Epithelial cell of prostate (primary cell): Measurements from ENCODE around the gene BSDC1.
"Not testable (repeated sequence)": the region's sequence is repeated elsewhere in the genome, so short reads cannot be mapped to it uniquely, and the experiment has no call there.

Source experiments
- DNase-seq: peaks from one replicate; pipeline ENCODE4 v3.0.0-alpha.2; 2011; ENCODE audit warnings: low read depth, low spot score
- H3K27ac ChIP-seq: fragments of 450-650 bp; 2 replicates; pipeline ENCODE4 v1.5.1; 2017; ENCODE audit warnings: mild to moderate bottlenecking

Gene BSDC1

DNA sequence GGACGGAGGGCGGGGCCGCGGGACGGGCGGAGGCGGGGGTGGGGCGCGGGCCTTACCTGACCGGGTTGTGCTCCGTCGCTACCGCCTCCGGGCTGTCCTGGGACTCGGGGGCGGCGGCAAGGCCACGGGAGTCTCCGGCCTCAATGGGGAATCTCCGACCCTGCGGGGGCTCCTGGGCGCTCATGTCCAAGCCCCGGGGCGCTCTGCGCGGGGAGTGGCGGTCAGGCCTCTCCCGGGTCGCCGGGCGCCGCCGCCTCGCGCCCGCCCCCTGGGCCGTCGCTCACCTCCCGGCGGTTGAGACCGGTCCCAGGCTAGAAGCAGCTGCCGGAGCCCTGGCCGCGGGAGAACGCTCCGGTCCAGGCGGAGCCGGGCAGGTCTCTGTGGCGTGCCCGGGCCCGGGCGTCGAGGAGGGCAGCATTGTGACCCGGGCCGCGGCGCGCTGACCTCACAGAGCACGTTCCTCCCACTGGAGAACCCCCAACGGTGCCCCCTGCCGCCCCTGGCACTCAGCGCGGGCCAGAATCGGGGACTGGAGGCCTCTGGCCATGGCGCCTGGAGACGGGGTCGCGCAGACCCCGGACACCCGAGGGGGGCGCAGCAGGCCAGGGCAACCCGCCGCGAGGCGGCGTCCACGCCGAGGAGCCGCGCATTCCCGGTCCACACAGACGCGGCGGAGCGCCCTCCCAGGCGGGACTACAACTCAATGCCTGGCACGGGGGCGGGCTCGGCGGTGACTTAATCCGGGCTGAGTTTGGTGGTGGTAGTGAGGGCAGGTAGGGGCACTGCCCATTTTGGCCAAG, 32.4 kb downstream of the BSDC1 start:
- DNase-seq: no peak
- no peak overlapping the region for H3K27ac ChIP-seq

DNA sequence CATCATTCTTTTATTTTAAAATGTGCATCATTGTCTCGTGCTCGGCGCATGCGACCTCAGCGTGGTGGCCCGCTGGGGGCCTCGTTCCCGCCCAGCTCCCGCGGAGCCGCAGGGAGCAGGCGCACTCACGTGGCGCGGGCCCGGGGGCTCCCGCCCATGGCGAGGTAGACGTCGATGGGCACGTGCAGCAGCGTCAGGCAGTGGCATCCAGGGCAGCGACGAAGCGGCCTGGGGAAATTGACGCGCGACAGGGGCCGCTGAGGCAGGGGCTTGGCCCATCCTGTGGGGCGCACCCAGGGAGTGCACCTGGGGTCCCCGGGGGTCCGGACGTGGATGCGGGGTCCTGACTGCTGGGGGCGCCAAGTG, 33.0 kb downstream of the BSDC1 start:
- no peak for DNase-seq
- H3K27ac ChIP-seq: no peak overlapping the region

DNA sequence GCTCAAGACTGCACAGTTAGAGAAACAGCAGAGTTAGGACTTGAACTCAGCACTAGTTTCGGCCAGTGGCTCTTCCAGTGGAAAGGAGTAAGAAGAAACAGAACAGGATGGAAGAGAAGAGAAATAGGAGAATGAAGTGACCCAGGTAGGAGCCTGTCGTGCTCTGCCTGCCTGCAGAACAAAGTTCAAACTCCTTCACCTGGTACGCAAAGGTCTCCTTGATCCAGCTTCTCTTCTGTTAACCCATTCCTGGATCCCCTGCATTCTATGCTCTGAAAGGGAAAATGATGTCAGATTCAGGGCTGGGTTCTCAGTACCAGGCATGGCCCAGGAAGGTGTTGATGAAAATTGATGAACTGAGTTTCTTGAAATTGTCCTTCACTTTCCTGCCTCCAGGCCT, 35.8 kb downstream of the BSDC1 start:
- no peak for DNase-seq

DNA sequence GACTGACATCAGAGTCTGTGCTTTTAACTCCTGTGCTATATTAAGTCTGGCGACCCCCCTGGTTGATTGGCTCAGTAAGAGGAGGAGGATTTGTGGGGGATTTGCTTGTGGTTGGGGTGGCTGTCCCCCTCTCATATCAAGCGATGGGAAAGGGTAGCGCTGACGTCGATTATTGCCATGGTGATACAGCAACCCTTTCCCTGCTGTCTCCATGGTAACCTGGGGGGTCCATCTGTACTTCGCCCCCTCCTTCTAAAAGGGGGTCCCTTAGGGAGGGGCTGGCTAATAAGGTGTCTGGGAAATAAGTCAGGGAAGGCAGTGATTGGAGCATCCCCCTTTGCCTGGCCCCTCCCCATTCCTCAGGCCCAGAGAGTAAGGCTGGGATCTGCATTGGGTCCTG, 36.6 kb downstream of the BSDC1 start:
- DNase-seq: no peak
- H3K27ac ChIP-seq: no peak overlapping the region

More for the DNA sequence above, 35.8 kb downstream of the BSDC1 start:
- no peak overlapping the region for H3K27ac ChIP-seq

DNA sequence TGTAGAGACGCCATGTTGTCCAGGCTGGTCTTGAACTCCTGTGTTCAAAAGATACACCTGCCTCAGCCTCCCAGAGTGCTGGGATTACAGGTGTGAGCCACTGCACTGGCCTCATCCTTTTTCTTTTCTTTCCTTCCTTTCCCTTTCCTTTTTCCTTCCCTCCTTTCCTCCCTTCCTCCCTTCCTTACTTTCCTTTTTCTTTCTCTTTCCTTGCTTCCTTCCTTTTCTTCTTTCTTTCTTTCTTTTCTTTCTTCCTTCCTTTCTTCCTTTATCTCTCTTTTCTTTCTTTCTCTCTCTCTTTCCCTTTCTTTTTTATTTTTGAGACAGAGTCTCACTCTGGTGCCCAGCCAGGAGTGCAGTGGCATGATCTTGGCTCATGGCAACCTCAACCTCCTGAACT, 37.8 kb downstream of the BSDC1 start:
- no peak for DNase-seq
- no peak overlapping the region for H3K27ac ChIP-seq

DNA sequence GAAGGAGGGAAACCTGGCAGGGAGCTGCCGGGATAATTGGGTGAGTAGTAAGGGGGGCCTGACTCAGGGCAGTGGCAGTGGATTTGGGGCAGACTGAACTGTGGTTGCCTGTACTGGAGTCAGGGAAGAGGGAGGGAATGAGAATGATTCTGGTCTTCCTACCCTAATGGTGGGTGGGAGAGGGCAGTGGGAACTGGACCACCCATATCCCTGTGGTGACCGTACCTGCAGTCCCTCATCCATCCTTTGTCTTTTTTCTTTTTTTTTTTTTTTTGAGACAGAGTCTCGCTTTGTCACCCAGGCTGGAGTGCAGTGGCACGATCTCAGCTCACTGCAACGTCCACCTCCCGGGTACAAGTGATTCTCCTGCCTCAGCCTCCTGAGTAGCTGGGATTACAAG, 38.5 kb downstream of the BSDC1 start:
- DNase-seq, H3K27ac ChIP-seq: not testable (repeated sequence)

DNA sequence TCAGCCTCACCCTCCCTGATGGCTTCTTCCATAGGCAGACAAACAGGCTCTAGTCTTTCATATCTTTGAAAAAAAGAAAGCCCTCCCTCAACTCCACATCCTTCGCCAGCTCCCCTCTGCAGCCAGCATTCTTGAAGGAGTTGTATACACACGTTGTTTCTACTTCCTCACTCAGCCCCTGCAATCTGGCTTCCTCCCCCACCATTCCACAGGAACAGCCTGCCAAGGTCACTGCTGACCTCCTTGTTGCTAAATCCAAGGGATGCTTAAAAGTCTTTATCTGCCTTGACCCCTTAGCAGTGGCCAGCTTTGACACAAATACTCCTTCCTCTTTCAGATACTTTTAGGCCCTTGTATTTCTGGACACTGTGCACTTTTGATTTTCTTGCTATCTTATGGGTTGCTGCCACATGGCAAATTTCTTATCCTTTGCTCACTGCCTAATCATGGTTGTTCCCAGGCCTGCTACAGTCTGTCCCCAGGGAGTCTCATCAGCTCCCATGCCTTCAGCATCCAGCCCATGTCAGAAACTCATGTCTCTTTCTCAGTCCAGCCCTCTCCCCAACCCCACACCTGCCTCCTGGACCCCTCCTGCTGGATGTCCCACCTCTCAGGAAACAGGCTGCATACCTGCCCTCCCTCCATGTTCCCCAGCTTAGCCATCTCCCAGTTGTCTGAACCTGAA, 40.2 kb downstream of the BSDC1 start:
- DNase-seq: no peak
- no peak overlapping the region for H3K27ac ChIP-seq

DNA sequence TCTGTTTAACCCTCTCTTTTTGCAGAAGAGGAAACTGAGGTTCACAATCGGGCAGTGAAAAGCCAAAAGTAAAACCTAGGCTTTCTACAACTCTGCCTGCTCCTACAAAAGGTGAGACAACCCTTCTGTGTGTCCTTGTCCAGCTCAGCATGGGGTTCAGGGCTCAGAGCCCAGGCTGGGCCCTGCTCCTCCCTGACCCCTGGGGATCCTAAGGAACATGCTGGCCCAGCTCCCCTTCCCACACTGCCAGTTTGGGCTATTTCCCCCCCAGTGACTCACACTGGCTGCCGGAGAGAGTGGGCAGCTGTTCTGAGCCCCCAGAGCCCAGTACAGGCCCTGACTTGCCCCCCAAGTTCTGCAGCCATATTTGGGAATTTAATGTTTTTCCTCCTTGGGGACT, 40.8 kb downstream of the BSDC1 start:
- no peak for DNase-seq
- H3K27ac ChIP-seq: no peak overlapping the region

DNA sequence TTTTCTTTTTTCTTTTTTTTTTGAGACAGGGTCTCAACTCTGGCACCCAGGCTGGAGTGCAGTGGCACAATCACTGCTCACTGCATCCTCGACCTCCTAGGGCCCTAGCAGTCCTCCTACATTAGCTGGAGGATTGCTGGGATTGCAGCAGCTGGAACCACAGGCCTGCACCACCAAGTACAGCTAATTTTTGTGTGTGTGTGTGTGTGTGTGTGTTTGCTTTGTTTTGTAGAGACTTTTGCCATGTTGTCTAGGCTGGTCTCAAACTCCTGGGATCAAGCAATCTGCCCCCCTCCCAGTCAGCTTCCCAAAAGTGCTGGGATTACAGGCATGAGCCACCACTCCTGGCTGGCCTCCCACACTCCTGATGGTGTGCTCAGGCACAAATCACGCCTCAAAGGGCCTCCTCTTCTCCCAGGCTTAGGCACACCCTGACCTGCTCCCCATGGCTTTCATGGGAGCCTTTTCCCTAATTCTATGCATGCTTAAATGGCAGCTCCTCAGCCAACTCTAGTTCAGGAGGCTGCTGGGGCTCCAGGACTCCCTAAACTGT, 41.3 kb downstream of the BSDC1 start:
- H3K27ac ChIP-seq: no peak overlapping the region
- DNase-seq: no peak

DNA sequence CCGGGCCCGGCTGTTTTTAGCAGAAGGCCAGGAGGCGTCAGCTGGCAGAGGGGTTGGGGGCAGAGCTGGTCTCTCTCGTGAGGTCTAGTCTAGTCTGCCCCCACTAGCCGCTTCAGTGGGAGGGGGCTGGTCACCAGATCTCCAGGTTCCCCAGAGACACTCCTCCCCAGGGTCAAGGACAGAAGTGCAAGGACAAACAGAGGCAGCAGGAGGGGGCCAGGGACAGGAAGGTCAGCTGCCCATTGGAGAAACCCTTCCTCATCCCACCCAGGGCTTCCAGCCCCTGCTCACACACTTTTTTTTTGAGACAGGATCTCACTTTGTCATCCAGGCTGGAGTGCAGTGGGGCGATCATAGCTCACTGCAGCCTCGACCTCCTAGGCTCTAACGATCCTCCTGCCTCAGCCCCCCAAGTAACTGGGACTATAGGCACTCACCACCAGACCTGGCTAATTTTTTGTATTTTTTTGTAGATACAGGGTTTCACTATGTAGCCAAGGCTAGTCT, 41.9 kb downstream of the BSDC1 start:
- peak overlapping the region; percentile 65 for H3K27ac ChIP-seq
- no peak for DNase-seq

DNA sequence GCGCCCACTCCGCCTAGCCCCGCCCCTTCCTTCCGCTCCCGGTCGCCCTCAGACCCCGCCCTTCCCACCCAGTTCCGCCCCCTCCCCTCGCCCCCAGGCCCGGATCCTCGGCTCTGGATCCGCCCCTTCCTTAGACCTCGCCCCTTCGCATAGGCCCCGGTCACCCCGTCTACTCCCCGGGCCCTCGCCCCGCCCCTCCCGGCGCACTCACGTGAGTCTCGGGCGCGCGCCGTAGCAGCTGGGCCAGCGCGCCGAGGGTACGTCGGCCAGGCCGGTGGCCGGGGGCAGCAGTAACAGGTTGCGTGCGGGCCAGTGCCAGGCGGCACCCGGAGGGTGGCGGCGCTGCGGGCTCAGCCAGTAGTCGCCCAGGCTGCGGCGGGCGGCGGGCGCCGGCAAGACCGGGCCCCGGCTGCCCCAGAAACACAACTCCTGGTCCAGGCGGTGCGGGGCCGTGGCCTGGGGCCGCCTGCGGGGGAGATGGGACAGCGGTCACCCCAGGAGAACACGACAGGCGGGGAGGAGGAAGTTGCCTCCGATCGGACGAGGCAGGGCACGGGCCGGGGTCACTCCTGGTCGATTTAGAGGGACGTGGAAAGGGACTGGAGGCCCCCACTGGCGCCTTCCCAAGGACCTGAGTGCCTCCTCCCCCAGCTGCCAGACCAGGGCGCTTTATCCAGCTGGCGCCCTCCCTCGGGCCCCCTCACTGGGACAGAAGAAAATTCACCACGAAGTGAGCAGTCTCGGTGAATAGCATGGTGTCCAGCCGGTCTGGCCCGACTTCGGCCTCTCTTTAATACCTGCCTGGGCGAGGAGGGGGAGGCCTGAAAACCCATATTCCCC, 42.6 kb downstream of the BSDC1 start:
- no peak for DNase-seq
- H3K27ac ChIP-seq: peak overlapping the region; percentile 65

DNA sequence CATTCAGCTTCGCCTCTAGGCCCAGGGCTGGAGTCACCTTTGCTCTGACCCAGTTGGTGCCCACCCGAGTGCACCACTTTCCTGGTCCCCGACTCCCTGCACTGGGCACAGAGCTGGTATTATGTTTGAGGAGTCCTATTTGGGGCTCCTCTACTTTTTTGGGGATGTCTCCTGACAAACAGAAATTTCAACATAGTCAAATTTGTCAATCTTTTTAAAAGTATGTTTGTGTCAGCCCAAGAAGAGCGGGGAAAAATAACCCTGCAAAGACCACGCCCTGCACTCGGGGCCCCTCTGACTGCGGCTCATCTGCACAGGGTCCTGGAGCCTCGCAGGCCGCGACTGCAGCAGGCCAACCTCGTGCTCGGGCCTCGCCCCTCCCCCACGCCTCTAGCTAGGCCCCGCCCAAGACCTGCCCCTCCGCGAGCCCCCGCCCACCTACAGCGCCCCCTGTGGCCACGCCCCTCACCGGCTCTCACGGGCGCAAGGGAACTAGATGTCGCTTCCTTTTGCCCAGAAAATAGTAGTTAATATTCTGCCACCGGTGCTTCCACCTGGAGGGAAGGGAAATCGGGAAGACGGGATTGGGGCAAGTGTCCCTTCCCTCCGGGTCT, 43.3 kb downstream of the BSDC1 start:
- H3K27ac ChIP-seq: peak overlapping the region; percentile 65
- no peak for DNase-seq

DNA sequence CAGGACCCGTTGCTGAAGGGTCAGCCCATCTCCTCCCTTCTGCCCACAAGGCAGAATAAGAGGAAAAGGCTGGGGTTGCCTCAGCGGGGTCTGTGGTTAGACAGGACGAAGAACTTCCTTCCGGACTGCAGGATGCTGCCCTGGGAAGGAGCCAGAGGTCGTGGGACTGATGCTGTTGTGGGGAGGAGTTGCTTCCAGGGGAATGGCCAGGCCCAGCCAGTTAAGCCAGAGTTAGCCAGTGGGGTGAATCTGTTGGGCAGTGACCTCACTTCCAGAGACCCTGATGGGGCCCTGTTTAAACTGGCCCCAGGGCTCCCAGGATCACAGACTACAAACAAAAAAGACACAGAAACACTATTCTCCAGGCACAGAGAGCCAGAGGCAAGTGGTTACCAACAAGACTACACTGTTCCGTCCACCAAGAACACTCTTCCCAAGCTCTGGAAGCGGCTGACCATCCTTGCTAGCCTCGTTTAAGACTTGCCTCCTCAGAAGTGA, 45.0 kb downstream of the BSDC1 start:
- H3K27ac ChIP-seq: no peak overlapping the region
- no peak for DNase-seq

DNA sequence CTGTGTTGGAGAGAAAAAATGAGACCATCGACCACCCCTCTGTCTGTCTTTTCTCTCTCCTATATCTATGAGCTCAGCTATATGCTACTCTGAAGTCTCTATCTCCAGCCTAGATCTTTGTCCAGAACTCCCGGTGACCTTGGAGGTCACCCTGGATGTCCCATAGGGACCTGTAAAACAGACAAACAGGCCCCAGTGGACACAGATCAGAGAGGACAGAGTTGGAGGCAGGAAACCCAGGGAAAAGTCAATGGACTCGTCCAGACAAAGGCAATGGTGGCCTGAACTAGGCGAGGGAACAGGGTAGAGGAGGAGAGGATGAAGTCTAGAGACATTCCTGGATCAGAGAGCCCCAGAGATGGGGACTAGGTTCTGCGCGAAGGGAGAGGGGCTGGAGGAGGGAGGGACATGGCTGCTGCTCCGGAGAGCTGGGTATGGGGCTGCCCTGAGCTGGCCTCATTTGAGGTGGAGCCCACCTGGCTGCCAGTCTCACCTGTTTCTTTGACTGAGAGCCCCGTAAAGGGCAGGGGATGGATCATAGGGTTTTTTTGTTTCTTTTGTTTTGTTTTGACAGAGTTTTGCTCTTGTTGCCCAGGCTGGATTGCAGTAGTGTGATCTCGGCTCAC, 47.6 kb downstream of the BSDC1 start:
- no peak for DNase-seq

DNA sequence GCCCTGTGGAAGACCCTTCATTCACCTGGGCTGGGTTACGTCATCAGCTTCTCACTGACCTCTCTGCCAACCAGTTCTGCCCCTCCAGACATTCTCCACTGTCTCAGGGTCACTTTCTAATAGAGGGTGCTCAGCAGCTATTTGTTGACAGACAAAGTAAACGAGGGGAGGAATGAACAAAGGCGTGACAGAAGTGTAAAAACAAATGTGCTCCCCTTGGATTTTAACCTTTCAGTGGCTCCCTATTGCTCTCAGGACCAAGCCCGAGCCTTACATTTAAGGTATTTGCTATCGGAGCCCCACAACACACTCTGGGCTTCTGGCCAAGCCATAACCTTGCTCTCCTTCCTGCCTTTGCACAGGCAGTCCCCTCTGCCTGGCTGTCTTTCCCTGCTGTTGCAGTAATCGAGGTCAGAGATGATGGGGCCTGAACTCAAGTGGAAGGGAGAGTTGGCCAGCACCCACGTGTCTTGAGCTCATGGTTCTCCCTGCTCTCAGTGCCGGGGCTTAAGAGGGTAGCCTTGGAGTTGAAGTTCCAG, 48.9 kb downstream of the BSDC1 start:
- H3K27ac ChIP-seq: no peak overlapping the region

More for the DNA sequence above, 47.6 kb downstream of the BSDC1 start:
- no peak overlapping the region for H3K27ac ChIP-seq

DNA sequence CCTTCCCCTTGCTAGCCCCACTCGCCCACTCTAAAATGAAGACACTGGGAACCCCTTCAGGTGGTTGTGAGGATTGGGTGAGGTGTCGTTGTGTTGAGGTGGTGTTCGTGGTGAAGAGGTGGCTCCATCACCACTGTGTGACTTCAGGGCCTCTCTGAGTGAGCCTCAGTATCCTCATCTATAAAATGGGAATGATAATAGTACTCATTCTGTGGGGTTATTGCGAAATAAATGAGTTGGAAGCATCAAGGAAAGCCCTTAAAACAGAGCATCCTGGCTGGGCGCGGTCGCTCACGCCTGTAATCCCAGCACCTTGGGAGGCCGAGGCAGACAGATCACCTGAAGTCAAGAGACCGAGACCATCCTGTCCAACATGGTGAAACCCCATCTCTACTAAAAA, 51.5 kb downstream of the BSDC1 start:
- DNase-seq: no peak
- H3K27ac ChIP-seq: no peak overlapping the region

More for the DNA sequence above, 48.9 kb downstream of the BSDC1 start:
- DNase-seq: no peak

DNA sequence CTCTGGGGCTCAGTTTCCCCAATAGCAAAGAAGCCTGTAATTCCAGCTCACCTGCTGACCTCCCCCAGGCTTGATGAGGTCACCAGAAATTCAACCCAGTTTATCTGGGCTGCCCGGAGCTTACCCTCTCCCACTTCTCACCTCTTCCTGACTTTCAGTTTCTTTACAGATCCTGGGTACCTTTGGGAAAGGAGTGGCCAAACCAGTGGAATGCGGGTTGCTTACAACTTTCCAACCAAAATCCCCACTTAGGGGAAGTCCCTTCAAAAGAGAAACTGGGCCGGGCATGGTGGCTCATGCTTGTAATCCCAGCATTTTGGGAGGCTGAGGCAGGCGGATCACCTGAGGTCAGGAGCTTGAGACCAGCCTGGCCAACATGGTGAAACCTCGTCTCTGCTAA, 52.3 kb downstream of the BSDC1 start:
- H3K27ac ChIP-seq: no peak overlapping the region
- no peak for DNase-seq

DNA sequence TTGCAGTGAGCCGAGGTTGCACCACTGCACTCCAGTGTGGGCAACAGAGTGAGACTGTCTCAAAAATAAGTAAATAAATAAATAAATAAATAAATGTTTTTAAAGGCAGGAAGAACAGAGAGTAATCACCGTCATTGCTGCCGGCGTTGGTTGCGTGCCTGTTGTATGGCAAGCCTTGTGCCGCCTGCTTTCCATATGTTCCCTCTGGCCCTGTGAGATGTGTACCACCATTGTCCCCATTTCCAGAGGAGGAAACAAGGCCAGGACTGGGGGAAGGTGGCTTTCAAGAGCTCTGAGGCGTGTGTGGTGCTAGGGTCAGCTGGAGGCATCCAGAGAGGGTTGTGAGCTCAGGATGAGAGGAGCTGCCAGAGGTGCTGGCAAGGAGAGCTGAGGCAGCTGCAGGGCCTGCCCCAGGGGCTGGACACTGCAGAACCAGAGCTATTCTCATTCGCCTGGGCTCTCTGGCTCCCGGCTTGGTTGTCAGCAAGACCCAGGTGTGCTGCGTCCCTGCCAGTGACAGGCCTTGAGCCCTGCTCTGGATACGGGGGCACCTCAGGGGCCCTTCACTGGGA, 53.0 kb downstream of the BSDC1 start:
- H3K27ac ChIP-seq: no peak overlapping the region
- DNase-seq: no peak
